ENCODE measurements around the gene GALNT6.

Gene GALNT6

DNA sequence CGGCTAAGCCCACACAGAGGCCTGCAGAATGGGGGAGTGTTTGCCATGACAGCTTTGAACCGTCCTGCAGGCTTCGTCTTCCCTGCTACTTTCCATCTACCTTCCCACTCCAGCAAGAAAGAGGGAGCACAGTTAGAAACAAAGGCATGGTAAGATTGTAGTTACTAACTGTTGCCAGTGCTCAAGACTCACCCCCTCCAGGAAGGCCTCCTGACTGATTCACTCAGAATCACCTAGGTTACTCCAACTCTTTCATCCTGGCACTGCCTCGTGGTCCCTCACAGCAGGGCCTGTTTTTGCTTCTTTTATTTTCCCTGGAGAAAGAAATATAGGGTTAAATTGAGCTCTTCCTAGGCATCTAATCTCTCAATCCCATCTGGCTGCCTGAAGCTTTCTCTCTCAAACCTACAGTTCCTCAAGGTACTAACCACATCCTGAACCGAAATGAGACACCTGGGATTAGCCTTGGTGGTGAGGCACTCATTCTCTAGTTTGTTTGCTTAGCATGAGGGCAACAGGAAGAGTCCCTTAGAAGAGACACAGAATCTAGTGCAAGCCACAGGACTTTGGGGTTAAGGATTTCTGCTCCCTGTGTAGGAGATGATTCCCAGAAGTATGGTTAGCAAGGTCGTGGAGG is 7.8 kb downstream of the GALNT6 start:
- no peak overlapping the region for H3K4me3 ChIP-seq (ENCODE audit: low read length)
- H3K4me1 ChIP-seq (ENCODE audit: control insufficient read depth, insufficient read depth, low read length): peaks cover 6% of the 10 kb centered on the region
- H3K27ac ChIP-seq (ENCODE audit: low read length): no peak overlapping the region
- H3K9me3 ChIP-seq (ENCODE audit: control insufficient read depth, insufficient read depth, low read length): no peaks in the 10 kb centered on the region
- H3K36me3 ChIP-seq (ENCODE audit: control insufficient read depth, insufficient read depth, low read length): peaks cover 3% of the 10 kb centered on the region; the same call in 1 of the 2 replicates
- DNase-seq (ENCODE audit: low read depth, low spot score): no peak
- no CpG with 5 or more reads among the region's 6 CpGs for WGBS (ENCODE audit: insufficient coverage, insufficient read length)
- H3K27me3 ChIP-seq (ENCODE audit: control insufficient read depth, insufficient read depth, low read length): no peaks in the 10 kb centered on the region

DNA sequence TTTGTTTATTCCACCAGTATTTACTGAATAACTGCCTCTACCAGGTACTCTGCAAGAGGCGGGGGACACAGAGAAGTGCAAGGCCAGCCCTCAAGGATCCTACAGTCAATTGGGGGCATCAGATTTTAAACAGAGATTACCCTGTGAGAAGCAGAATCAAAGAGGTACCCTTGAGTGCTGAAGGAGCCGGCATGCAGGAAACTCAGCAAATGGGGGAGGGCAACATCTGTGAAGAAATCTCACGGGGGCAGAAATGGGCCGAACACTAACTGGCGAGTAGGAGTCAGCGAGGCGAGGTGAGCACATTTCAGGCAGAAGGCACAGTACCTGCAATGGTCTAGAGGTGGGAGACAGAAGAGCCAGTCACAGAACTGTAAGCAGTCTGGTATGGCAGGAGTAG is 9.0 kb downstream of the GALNT6 start:
- H3K36me3 ChIP-seq (ENCODE audit: control insufficient read depth, insufficient read depth, low read length): peaks cover 6% of the 10 kb centered on the region
- no CpG with 5 or more reads among the region's 7 CpGs for WGBS (ENCODE audit: insufficient coverage, insufficient read length)
- no peaks in the 10 kb centered on the region for H3K27me3 ChIP-seq (ENCODE audit: control insufficient read depth, insufficient read depth, low read length)
- peaks cover 4% of the 10 kb centered on the region for H3K4me1 ChIP-seq (ENCODE audit: control insufficient read depth, insufficient read depth, low read length)
- H3K9me3 ChIP-seq (ENCODE audit: control insufficient read depth, insufficient read depth, low read length): no peaks in the 10 kb centered on the region
- no peak overlapping the region for H3K27ac ChIP-seq (ENCODE audit: low read length)
- no peak overlapping the region for H3K4me3 ChIP-seq (ENCODE audit: low read length)
- no peak for DNase-seq (ENCODE audit: low read depth, low spot score)

DNA sequence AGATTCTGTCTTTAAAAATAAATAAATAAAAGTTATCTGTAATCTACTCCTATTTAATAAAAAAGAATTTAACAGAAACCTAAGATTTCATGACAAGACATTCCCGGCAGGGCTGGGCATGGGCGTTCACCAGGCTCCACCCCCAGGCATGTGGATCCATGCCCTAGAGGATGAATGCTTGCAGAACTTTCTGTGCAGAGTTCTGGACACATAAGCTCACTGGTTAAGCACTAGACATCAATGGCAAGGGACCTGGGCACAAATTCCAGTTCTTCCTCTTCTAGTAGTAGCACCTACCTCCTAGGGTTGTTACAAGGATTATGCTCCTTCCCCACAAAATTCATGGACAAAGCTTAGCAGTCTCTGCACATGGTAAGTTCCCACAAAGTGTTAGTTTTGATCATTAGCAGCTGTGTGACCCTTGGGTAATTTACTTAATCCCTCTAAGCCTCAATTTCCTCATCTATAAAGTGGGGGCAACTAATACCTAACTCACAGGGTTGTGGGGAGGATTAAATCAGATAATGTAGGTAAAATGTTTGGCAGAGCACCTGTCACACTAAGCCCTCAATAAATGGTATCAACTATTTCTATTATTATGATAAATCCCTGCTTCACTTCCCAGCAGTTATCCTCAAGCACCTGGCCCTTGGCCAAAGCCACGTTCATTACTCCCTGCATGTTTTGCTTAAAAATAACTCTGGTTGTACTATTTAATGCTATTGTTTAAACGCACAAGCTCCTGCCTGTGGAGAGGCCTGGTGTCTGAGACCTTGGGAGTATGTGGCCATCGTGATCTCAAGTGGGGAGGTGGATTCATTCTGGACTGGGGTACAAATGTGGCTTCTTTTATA is 9.8 kb downstream of the GALNT6 start:
- Histone ChIP-seq H3K9me3 (ENCODE audit: control insufficient read depth, insufficient read depth, low read length) (no peaks in the 10 kb centered on the region), H3K4me3 (ENCODE audit: low read length) (no peak overlapping the region), H3K27ac (ENCODE audit: low read length) (no peak overlapping the region), H3K4me1 (ENCODE audit: control insufficient read depth, insufficient read depth, low read length) (peaks cover 4% of the 10 kb centered on the region), H3K27me3 (ENCODE audit: control insufficient read depth, insufficient read depth, low read length) (no peaks in the 10 kb centered on the region), H3K36me3 (ENCODE audit: control insufficient read depth, insufficient read depth, low read length) (peaks cover 8% of the 10 kb centered on the region)
- no CpG with 5 or more reads among the region's 5 CpGs for WGBS (ENCODE audit: insufficient coverage, insufficient read length)
- DNase-seq (ENCODE audit: low read depth, low spot score): no peak

DNA sequence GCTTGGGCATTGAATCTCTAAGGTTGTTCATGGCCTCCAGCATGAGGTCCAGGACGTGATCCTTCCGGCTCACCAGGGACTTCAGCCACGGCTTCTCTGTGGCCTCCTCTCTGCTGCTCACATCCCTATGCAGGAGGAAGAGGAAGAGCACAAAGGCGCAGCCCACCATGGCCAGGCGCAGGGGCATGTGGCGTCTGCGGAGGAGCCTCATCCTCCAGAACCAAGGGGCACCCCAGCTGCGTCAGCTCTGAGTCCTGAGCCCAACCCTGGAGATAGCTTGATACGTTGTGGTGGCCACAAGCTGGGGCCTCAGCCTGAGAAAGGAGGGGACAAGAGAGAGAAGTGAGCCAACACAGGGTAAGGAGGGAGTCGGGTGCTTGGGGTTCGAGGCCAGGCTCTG is 11.6 kb downstream of the GALNT6 start:
- peaks cover 4% of the 10 kb centered on the region for H3K4me1 ChIP-seq (ENCODE audit: control insufficient read depth, insufficient read depth, low read length)
- DNase-seq (ENCODE audit: low read depth, low spot score): no peak
- no peak overlapping the region for H3K4me3 ChIP-seq (ENCODE audit: low read length)
- no peak overlapping the region for H3K27ac ChIP-seq (ENCODE audit: low read length)
- H3K27me3 ChIP-seq (ENCODE audit: control insufficient read depth, insufficient read depth, low read length): no peaks in the 10 kb centered on the region
- peaks cover 8% of the 10 kb centered on the region for H3K36me3 ChIP-seq (ENCODE audit: control insufficient read depth, insufficient read depth, low read length)
- no peaks in the 10 kb centered on the region for H3K9me3 ChIP-seq (ENCODE audit: control insufficient read depth, insufficient read depth, low read length)
- no CpG with 5 or more reads among the region's 11 CpGs for WGBS (ENCODE audit: insufficient coverage, insufficient read length)

DNA sequence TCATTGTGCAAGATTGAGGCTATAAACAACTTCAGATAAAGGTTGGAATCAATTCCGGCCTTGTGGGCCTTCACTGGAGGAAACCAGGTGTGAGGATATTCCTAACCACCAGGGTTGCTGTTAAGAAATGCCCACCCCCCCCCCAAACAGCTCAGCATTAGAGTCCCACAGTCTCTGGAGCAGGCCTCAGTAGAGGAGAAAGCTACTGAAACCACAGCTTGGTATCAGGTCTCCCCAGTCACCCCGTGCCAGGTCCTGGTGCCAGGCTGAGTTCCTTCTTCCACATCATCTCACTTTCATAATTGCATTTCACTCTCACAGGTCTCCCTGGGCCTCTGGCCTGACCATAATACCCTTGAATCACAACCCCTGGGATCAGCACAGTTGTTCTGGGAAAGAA is 12.5 kb downstream of the GALNT6 start:
- peaks cover 1% of the 10 kb centered on the region for H3K4me1 ChIP-seq (ENCODE audit: control insufficient read depth, insufficient read depth, low read length)
- WGBS (ENCODE audit: insufficient coverage, insufficient read length): no CpG with 5 or more reads among the region's 2 CpGs
- H3K4me3 ChIP-seq (ENCODE audit: low read length): no peak overlapping the region
- H3K9me3 ChIP-seq (ENCODE audit: control insufficient read depth, insufficient read depth, low read length): no peaks in the 10 kb centered on the region
- no peak overlapping the region for H3K27ac ChIP-seq (ENCODE audit: low read length)
- peaks cover 8% of the 10 kb centered on the region for H3K36me3 ChIP-seq (ENCODE audit: control insufficient read depth, insufficient read depth, low read length)
- H3K27me3 ChIP-seq (ENCODE audit: control insufficient read depth, insufficient read depth, low read length): no peaks in the 10 kb centered on the region
- no peak for DNase-seq (ENCODE audit: low read depth, low spot score)

DNA sequence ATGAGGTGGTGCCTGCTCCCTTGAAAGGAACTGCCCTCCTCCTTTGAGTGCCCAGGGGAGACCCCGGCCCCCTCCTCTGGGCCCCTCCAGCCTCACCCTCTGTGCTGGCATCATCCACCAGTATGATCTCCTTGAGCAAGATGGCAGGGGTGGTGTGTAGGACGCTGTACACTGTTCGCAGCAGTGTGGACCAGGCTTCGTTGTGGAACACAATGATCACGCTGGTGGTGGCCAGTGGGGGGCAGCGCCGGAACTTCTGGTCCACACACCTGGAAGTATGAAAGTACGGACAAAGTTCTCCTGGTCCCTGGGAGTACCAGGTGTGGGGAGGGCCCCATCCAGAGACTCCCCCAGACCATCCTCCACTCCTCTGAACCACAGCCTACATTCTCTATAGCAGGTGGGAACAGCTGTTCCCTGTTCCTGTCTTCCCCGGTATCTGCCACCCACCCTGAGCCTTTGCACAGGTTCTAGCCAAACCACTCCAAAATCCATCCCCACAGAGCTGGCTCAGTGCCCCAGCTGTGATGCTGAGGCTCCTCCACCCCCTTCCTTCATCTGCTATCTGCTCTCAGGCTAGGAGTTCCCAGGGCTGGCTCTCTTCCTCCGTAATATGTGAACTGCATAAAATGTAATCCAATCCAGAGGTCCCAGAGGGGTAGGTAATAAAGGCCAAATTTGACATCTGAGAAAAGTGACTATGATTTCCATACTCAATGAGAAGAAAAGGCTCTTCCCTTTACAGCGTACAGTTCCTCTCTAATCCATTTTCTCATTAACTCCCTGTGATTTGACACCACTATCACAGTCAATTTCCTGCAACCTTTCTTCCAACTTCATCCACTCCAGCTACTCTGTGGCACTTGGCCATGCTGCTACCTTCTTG is 13.9 kb downstream of the GALNT6 start:
- H3K4me1 ChIP-seq (ENCODE audit: control insufficient read depth, insufficient read depth, low read length): no peaks in the 10 kb centered on the region; the same call in 1 of the 2 replicates
- no peak for DNase-seq (ENCODE audit: low read depth, low spot score)
- H3K4me3 ChIP-seq (ENCODE audit: low read length): no peak overlapping the region
- H3K36me3 ChIP-seq (ENCODE audit: control insufficient read depth, insufficient read depth, low read length): peaks cover 7% of the 10 kb centered on the region
- H3K27me3 ChIP-seq (ENCODE audit: control insufficient read depth, insufficient read depth, low read length): no peaks in the 10 kb centered on the region
- no peak overlapping the region for H3K27ac ChIP-seq (ENCODE audit: low read length)
- WGBS (ENCODE audit: insufficient coverage, insufficient read length): no CpG with 5 or more reads among the region's 11 CpGs
- no peaks in the 10 kb centered on the region for H3K9me3 ChIP-seq (ENCODE audit: control insufficient read depth, insufficient read depth, low read length)

DNA sequence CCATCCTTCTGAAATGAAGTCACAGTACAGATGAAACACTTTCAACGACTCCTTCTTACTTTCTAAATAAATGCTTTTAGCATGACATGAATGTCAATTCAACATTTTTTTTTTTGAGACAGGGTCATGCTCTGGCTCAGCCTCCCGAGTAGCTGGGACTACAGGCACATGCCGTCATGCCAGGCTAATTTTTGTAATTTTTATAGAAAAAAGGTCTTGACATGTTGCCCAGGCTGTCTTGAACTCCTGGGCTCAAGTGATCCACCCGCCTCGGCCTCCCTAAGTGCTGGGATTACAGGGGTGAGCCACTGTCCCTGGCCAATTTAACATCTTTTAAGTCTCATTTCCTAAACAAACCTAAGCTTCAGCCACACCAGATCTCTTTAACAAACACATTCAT is 16.4 kb downstream of the GALNT6 start:
- Histone ChIP-seq H3K9me3 (ENCODE audit: control insufficient read depth, insufficient read depth, low read length) (no peaks in the 10 kb centered on the region), H3K27ac (ENCODE audit: low read length) (no peak overlapping the region), H3K4me1 (ENCODE audit: control insufficient read depth, insufficient read depth, low read length) (peaks cover 2% of the 10 kb centered on the region; the same call in 1 of the 2 replicates), H3K36me3 (ENCODE audit: control insufficient read depth, insufficient read depth, low read length) (peaks cover 6% of the 10 kb centered on the region), H3K27me3 (ENCODE audit: control insufficient read depth, insufficient read depth, low read length) (no peaks in the 10 kb centered on the region), H3K4me3 (ENCODE audit: low read length) (no peak overlapping the region)
- DNase-seq (ENCODE audit: low read depth, low spot score): no peak
- whole genome bisulfite sequencing (ENCODE audit: insufficient coverage, insufficient read length): no CpG with 5 or more reads among the region's 5 CpGs

DNA sequence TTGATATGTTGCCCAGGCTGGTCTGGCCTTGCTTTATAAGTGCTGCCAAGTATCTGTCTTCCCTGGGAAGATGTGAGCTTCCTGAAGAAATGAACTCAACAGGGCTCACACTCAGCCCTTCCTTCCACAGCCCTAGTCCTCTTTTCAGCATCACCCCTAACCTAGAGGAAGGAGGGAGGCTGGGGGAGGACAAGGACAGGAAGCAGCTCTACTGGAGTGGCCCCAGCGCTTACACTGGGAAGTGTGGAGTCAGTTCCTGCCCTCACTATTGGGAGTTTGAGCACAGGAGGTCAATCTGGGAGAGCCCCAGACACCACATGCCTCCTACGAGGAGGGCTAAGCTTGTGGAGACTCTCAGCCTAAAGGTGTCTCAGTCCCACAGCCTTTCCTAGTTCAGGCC is 16.8 kb downstream of the GALNT6 start:
- peaks cover 6% of the 10 kb centered on the region for H3K36me3 ChIP-seq (ENCODE audit: control insufficient read depth, insufficient read depth, low read length)
- no peak overlapping the region for H3K27ac ChIP-seq (ENCODE audit: low read length)
- DNase-seq (ENCODE audit: low read depth, low spot score): no peak
- H3K4me1 ChIP-seq (ENCODE audit: control insufficient read depth, insufficient read depth, low read length): peaks cover 2% of the 10 kb centered on the region; the same call in 1 of the 2 replicates
- H3K9me3 ChIP-seq (ENCODE audit: control insufficient read depth, insufficient read depth, low read length): no peaks in the 10 kb centered on the region
- no CpG with 5 or more reads among the region's 2 CpGs for WGBS (ENCODE audit: insufficient coverage, insufficient read length)
- H3K4me3 ChIP-seq (ENCODE audit: low read length): no peak overlapping the region
- H3K27me3 ChIP-seq (ENCODE audit: control insufficient read depth, insufficient read depth, low read length): no peaks in the 10 kb centered on the region

DNA sequence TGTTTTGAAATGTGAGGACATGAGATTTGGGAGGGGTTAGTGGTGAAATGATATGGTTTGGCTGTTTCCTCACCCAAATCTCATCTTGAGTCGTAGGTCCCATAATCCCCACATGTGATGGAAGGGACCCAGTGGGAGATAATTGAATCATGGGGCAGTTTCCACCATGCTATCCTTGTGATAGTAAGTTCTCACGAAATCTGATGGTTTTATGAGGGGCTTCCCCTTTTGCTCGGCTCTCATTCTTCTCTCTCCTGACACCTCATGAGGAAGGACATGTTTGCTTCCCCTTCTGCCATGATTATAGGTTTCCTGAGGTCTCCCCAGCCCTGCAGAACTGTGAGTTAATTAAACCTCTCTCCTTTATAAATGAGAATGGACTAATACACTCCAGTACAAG is 18.0 kb downstream of the GALNT6 start:
- Histone ChIP-seq H3K4me3 (ENCODE audit: low read length) (no peak overlapping the region), H3K9me3 (ENCODE audit: control insufficient read depth, insufficient read depth, low read length) (no peaks in the 10 kb centered on the region), H3K4me1 (ENCODE audit: control insufficient read depth, insufficient read depth, low read length) (peaks cover 2% of the 10 kb centered on the region; the same call in 1 of the 2 replicates), H3K36me3 (ENCODE audit: control insufficient read depth, insufficient read depth, low read length) (peaks cover 6% of the 10 kb centered on the region), H3K27ac (ENCODE audit: low read length) (no peak overlapping the region), H3K27me3 (ENCODE audit: control insufficient read depth, insufficient read depth, low read length) (no peaks in the 10 kb centered on the region)
- no CpG with 5 or more reads among the region's 3 CpGs for WGBS (ENCODE audit: insufficient coverage, insufficient read length)
- DNase-seq (ENCODE audit: low read depth, low spot score): no peak

DNA sequence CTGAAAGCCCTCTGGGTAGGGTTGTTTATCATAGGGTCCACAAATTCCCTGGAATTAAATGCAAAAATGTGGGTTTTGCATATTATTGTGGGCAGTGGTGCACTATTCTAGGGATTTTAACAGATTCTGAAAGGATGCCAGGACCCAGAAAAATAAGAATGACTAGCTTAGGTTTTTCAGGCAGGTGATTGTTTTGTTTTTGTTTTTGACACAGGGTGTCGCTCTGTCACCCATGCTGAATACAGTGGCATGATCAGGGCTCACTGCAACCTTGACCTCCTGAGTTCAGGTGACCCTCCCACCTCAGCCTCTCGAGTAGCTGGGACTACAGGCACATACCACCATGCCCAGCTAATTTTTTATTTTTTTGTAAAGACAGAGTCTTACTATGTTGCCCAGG is 19.2 kb downstream of the GALNT6 start:
- Histone ChIP-seq H3K27me3 (ENCODE audit: control insufficient read depth, insufficient read depth, low read length) (no peaks in the 10 kb centered on the region), H3K4me1 (ENCODE audit: control insufficient read depth, insufficient read depth, low read length) (peaks cover 2% of the 10 kb centered on the region; the same call in 1 of the 2 replicates), H3K36me3 (ENCODE audit: control insufficient read depth, insufficient read depth, low read length) (peaks cover 1% of the 10 kb centered on the region), H3K9me3 (ENCODE audit: control insufficient read depth, insufficient read depth, low read length) (no peaks in the 10 kb centered on the region), H3K4me3 (ENCODE audit: low read length) (no peak overlapping the region), H3K27ac (ENCODE audit: low read length) (no peak overlapping the region)
- WGBS (ENCODE audit: insufficient coverage, insufficient read length): no CpG with 5 or more reads among the region's 2 CpGs
- DNase-seq (ENCODE audit: low read depth, low spot score): no peak
